HG03066 (cell line): ENCODE measurements around the gene PLIN1.

Experiments used
- ATAC-seq: cut with Tn5 transposase; IDR thresholded peaks from one replicate; pipeline ENCODE4 v1.9.1; 2021; ENCODE audit warnings: low read depth; ENCODE audit not compliant: unreplicated experiment

The PLIN1 gene

GRCh38 chr15:89672221-89673164 is 6.7 kb downstream of the PLIN1 start:
- no peak for ATAC-seq

DNA sequence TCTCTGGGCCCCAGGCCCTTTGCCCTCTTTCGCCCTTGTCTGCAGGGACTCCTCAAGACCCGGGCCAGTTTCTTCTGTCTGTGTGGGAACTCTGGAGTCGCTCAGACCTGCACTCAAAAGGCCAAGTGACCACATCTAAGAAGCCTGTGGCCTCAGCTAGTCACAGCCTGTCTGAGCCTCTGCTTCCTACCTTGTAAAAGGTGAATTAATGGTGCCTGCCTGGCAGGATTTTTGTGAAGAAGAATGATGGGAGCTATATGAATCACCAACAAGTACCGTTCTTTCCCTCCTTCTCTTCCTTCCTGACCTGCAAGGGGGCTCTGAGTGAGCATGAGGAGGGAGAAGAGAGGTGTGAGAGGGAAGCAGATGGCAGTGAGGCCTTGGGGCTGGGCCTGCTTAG is 7.5 kb downstream of the PLIN1 start:
- ATAC-seq, result no peak

DNA sequence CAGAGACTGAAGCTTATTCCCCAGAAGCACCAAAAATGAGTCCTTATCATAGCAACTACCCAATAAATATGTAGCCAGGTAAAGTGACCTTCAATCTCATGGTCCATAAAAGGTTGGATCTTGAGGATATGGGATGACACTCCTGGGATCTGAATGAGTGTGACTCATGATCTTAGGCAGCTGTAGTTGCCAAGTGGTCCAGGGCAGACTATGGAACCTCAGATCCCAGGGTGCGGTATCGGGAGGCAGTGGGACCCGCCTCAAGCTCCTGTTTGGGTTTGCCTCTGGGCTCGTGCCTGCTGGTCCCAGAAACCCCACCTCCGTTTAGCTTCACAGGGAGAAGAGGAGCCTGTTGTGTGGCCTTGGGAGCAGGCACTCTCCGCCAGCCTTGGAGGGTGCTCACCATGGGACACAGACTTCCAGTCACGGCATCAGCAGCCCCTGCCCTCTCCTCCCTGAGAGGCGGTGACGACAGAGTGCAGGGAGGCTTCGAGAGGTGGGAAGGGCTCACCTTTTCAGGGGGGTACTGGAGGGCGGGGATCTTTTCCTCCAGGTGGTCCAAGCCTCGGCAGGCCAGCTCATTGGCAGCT is 8.1 kb downstream of the PLIN1 start:
- ATAC-seq, result no peak

GRCh38 chr15:89669941-89670340 is 9.2 kb downstream of the PLIN1 start:
- ATAC-seq, result no peak

DNA sequence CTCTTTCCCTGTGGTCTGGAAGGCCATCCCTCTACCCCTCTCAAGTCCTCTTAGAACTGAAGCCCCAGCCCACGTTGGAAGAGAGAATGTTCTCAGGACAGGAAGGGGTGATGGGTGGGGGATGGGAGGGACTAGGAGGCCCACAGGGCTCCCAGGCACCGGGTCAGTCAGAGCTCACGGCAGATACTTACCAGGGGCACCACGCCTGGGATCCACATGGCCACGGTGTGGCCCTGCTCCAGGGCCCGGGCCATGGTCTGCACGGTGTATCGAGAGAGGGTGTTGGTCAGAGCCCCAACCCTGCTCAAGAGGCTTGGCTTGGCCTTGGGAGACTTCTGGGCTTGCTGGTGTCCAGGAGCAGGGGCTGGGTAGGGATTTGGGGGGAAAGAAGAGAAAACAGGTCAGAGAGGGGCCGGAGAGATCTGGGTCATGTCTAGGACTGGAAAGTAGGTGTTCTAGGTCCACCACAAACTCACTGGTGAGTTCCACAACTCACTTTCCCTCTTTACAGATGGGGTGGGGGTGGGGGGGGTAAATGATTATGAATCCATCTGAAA is 9.8 kb downstream of the PLIN1 start:
- no peak for ATAC-seq

- ATAC-seq, result no peak
Measured at GRCh38 chr15:89668171-89668570, 11.0 kb downstream of the PLIN1 start.

DNA sequence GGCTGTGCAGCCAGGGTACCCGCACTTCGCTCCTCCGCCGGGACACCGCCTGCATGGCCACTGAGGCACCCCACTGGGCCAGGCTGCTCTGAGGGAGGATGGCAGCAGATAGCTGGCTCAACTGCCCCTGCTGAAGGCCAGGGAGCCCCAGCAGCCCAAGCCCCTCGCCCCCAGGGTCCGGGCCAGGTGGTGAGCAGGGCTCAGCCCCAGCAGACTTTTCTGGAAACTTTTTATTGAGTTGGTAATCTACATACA is 11.5 kb downstream of the PLIN1 start:
- ATAC-seq, result no peak

GRCh38 chr15:89666858-89667705 is 12.1 kb downstream of the PLIN1 start:
- no peak for ATAC-seq

DNA sequence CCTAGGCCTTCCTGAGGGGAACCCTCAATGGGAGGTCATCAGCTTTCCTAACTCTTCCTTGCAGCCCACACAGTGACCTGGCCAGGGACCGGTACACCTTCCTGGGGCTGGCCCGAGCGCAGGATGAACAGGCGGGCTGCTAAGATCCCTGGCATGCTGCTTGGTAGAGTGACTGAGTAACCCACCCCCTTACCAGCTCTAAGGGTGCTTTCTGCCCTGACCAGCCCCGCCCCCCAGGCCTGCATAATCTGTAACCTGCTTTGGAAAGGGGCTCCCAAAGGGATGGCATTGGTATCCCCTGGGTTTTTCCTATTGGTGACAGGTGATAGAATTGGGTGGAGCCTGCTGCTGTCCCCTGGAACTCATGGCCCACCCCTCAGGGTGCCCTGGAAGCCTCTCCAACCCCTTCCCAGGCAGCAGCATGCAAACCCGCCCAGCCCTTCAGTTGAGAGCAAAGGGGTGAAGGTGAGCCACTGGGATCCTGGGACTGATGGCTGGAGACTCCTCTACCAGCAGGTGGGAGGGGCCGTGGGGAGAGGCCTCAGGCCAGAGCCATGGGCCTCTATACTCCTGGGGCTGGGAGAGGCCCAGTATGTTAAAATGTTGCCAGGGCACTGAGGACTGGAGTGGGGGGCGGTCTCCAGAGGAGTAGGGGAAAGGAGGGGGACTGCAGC is 12.8 kb downstream of the PLIN1 start:
- ATAC-seq, result no peak

DNA sequence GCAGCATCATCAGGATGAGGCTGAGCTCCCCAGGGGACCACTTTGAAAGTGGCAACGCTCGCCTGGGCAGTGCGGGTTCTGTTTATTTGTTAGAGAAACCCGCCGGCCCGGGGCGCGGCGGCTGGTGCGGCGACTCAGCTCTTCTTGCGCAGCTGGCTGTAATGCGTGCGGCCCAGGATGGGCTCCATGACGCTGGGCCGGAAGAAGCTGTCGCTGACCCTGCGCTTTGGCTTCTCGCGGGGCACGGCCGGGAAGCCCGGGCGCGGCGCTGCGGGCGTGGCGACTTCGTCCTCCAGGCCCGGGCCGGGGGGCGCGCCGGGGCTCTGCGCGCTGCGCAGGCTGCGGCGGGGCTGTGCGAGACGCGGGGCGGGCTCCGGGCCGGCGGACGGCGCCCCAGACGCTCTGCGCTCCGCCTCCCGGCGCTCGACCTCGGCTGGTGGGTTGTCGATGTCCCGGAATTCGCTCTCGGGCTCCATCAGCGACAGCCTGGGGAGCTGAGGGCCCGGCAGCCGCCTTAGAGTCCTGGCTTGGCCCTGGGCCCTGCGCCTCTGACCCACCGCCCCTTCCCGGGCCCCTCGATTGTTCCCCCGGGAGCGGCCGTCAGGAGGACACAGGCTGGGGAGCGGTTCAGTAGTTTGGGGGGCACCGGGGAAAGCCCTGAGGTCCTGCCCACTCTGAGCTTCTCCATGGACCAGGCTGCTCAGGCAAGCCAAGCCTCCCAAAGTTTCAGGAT is 13.6 kb downstream of the PLIN1 start:
- ATAC-seq, result no peak

DNA sequence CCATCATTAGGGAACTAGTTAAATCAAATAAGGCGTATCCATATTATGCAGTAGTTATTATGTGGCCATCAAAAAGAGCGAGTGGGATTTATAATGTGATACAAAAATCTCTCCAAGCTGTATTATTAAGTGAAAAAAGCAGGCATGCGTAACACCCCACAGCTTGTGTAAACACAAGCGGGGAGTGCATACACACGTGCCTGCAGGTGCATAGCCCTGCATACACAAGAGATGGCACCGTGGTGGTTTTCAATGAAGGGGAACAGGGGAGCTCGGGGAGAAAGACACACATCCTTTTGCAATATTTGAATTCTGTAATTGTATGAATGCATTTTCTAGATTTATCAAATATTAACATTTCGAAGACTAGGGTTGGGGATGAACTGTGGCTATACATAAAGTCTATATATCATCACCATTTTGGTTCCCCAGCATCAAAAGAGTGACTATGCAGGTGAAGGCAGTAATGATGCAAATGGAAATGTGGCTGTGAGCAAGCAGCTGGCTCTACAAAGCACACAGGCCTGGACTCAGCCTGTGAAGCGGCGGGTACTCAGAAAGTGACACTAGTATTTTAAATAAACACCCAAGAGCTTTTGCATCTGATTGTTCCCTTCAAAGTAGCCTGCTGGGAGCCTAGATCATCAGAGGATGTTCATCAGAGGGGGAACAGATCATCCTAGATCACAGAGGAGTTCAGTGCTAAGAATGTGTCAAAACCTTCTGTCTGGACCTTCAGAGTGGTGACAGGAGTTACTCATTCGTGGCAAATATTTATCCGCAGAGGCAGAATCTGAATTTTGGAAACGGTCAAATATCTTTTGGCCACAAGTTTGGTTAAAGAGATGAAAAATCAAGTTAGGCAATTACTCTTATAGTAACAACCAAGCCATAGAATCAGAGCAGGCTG is 14.5 kb downstream of the PLIN1 start:
- ATAC-seq, result no peak

DNA sequence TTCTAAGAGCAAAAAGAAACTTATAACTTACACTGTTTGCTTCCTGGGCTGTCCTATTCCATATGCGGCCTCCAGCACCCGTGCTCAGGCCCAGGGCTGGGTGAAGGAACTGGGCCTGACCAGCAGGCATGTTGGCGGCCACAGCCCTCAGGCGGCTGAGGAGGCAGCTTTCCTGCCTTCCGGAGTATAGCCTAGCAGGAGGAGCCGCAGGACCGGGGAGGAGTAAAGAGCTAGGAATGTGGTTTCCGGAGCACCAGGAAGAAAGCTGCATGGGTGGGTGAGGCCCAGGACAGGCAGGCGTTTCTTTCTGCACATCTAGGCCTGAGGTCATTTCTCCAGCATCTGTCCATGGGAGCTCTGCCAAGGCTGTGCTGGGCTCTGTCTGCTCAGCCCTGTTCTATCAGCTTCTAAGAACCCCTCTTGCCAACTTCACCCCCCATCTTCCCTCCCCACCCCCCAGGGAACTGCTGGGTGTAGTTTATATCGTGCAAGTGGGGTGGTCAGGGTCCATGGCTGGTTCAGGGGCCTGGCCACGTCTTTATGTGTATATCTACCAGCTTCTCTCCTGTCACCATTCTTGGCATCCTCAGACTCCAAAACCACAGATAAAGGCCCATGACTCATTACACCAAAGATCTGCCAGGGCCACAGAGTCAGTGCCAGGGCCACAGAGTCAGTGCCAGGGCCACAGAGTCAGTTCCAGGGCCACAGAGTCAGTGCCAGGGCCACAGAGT is 16.1 kb downstream of the PLIN1 start:
- ATAC-seq, result no peak

- no peak for ATAC-seq
Measured at GRCh38 chr15:89660556-89660955, 18.6 kb downstream of the PLIN1 start.

DNA sequence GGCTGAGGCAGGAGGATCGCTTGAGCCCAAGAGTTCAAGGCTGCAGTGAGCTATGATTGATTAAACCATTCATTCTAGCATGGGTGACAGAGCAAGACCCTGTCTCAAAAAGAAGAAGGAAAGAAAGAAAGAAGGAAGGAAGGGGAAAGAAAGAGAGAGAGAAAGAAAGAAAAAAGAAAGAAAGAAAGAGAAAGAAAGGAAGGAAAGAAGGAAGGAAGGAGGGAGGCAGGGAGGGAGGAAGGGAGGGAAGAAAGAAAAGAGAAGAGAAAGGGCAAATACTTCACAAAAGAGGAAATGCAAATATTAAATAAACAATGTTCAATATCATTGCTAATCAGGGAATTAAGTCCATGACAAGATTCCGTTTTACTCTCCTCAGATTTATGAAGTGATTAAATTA is 19.9 kb downstream of the PLIN1 start:
- ATAC-seq, result no peak

DNA sequence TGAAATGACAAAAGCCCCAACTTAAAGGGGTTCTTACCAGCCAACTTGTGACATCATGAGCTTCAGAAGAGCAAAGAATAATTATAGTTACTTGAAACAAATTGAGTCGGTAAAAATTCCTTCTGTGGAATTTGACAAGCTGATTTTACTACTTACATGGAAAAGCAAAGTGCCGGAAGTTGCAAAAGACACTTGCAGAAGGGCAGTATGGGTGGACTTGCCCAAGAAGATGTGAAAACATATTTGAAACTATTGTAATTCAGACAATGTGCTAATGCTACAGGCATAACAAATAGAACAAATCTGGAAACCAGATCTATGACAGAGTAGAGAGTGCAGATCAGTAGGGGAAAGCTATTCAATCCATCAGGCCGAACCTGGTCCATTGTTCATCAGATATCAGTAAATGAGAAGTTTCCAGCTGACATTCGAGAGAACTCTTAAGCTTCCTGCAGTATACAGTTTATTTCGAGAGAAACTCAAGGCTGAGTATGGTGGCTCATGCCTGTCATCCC is 21.4 kb downstream of the PLIN1 start:
- ATAC-seq, result no peak

DNA sequence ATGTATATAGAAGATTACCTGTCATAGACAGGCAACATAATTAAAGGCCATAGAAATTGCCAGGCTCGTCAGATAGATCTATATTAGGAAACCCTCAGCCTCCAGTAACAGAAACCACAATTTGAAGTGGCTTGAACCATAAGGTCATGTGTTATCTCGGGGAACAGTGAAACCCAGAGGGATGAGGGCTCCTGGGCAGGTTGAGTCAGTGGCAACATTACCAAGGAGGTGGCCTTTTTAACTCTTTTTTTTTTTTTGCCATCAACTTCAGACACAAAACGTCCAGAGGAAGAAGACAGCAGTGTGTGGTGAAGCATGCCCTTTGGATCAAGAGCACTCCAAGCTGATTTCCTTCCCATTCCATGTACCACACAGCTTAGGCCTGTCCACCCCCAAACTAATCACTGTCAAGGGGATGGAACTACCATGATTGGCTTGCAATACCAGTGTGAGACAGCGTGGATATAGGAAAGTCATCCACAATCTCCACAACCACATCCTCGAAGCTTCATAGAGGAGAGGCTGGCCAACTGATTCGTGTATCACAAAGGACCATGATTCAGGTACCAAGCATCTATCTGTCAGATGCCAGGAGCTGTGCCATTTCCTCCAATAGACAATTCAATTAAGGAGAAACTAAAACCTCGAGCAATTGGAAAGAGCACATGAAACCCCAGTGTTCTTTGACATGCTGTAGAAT is 22.9 kb downstream of the PLIN1 start:
- no peak for ATAC-seq
